HepG2 (cell line): Measurements from ENCODE around the gene SELENOV. TPM values are rescaled to one million over a fixed set of nuclear protein-coding genes. Genes with fewer than 3 reads are reported as not detected.

ENCODE experiments used
- ATAC-seq: fragments of 200-7000 bp; cut with Tn5 transposase; 3 replicates; pipeline ENCODE4 v1.9.1; 2020; ENCODE audit warnings: mild to moderate bottlenecking, moderate library complexity
- BruUV-seq: library from RNA; stranded (reverse); fragments of 400-500 nt; replicated peaks from 2 replicates; lab custom pipeline; 2021; lab: Mats Ljungman, UMichigan
- CTCF ChIA-PET: fragments of 300-600 bp; formaldehyde crosslinking; extraction: SDS; loops from one replicate; lab custom pipeline; 2021; ENCODE audit warnings: low total read pairs, inconsistent platforms, low intra/inter-chr PET ratio; lab: Yijun Ruan, JAX
- POLR2A ChIA-PET: fragments of 350-600 bp; sonication (Branson Sonifier 250); formaldehyde crosslinking; loops from one replicate; lab custom pipeline; 2020; ENCODE audit warnings: antibody characterized with exemption, inconsistent platforms; lab: Yijun Ruan, JAX
- DNase-seq: peaks from one replicate; pipeline ENCODE4 v3.0.0-alpha.2; 2015; ENCODE audit warnings: low spot score
- FAIRE-seq: peaks from 3 replicates; lab custom pipeline; 2011; peaks lifted over from hg19 to GRCh38; lab: Jason Lieb, UNC
- H2AFZ ChIP-seq: one replicate; pipeline ENCODE4 v1.6.1; 2011; ENCODE audit warnings: low read length, inconsistent platforms
- H3K27ac ChIP-seq: fragments of 300-600 bp; 3 replicates; pipeline ENCODE4 v1.8.0; 2011; ENCODE audit warnings: mixed run types, mild to moderate bottlenecking, mixed read lengths, low read length, inconsistent platforms; ENCODE audit not compliant: insufficient read depth; ENCODE audit errors: extremely low read length
- H3K27me3 ChIP-seq, 2 experiments: fragments of 200-600 bp in 1 of 2; 2 replicates in 1 of 2; 3 replicates in 1 of 2; pipeline versions ENCODE4 v1.6.0 to v1.8.0; 2011; ENCODE audit warnings: low read length in 2 of 2, mild to moderate bottlenecking in 2 of 2, moderate library complexity in 2 of 2, inconsistent platforms in 1 of 2; ENCODE audit not compliant: insufficient read depth in 2 of 2, control insufficient read depth in 1 of 2
- H3K36me3 ChIP-seq, 2 experiments: fragments of 200-600 bp in 1 of 2; replicated peaks in 1 of 2; 2 replicates in 1 of 2; 3 replicates in 1 of 2; pipeline versions ENCODE4 v1.5.1 to v1.8.0; 2011; ENCODE audit warnings: low read length in 2 of 2, inconsistent platforms in 1 of 2; ENCODE audit not compliant: insufficient read depth in 2 of 2, control insufficient read depth in 1 of 2
- H3K4me1 ChIP-seq: 2 replicates; pipeline ENCODE4 v1.5.1; 2012; ENCODE audit warnings: low read length, inconsistent platforms; ENCODE audit not compliant: insufficient read depth
- H3K4me2 ChIP-seq: 2 replicates; pipeline ENCODE4 v1.6.0; 2011; ENCODE audit warnings: low read depth, low read length, inconsistent platforms
- H3K4me3 ChIP-seq, 3 experiments: fragments of 200-600 bp in 1 of 3; sonication (generic), shearing (Covaris generic) in 1 of 3; replicated peaks in 1 of 3; 2 replicates each; pipeline ENCODE4 v1.5.1; 2011 to 2016; ENCODE audit warnings: low read length in 3 of 3, inconsistent platforms in 2 of 3, low read depth in 2 of 3, mild to moderate bottlenecking in 2 of 3, control low read depth in 1 of 3, mixed read lengths in 1 of 3; ENCODE audit not compliant: insufficient read depth in 1 of 3
- H3K79me2 ChIP-seq: one replicate; pipeline ENCODE4 v1.6.1; 2011; ENCODE audit warnings: low read length, inconsistent platforms; ENCODE audit not compliant: insufficient read depth
- H3K9ac ChIP-seq: 2 replicates; pipeline ENCODE4 v1.6.0; 2011; ENCODE audit warnings: mild to moderate bottlenecking, low read depth, low read length, inconsistent platforms; ENCODE audit not compliant: insufficient read depth
- H3K9me3 ChIP-seq: 2 replicates; pipeline ENCODE4 v1.5.1; 2012; ENCODE audit warnings: mild to moderate bottlenecking, low read length
- H4K20me1 ChIP-seq: 2 replicates; pipeline ENCODE4 v1.6.0; 2011; ENCODE audit warnings: inconsistent platforms, mild to moderate bottlenecking, low read length, moderate library complexity; ENCODE audit not compliant: insufficient read depth
- FOXA3 ChIP-seq: IDR thresholded peaks from 2 replicates; pipeline ENCODE4 v1.6.1; 2016; ENCODE audit warnings: missing genetic modification reagents, missing compliant biosample characterization
- HDAC1 ChIP-seq: sonication (generic); formaldehyde crosslinking; IDR thresholded peaks from 2 replicates; pipeline ENCODE4 v1.5.1; 2020; ENCODE audit warnings: mild to moderate bottlenecking, missing genetic modification reagents
- KLF16 ChIP-seq, 2 experiments: sonication (generic) in 1 of 2; formaldehyde crosslinking in 1 of 2; IDR thresholded peaks; 2 replicates each; pipeline versions ENCODE4 v1.6.1 to v1.8.0; 2016 to 2023; ENCODE audit warnings: missing genetic modification reagents in 2 of 2, missing compliant biosample characterization in 1 of 2
- MEIS2 ChIP-seq: sonication (generic); formaldehyde crosslinking; IDR thresholded peaks from 2 replicates; pipeline ENCODE4 v1.9.0; 2021; ENCODE audit warnings: mild to moderate bottlenecking, missing genetic modification reagents
- MIER2 ChIP-seq: IDR thresholded peaks from 2 replicates; pipeline ENCODE4 v1.6.1; 2016; ENCODE audit warnings: missing biosample characterization, missing genetic modification reagents
- RAD21 ChIP-seq: fragments of 450-650 bp; formaldehyde crosslinking; IDR thresholded peaks from 2 replicates; pipeline ENCODE4 v1.5.0; 2020; ENCODE audit warnings: mild to moderate bottlenecking
- RXRB ChIP-seq: IDR thresholded peaks from 2 replicates; pipeline ENCODE4 v1.6.1; 2016; ENCODE audit warnings: borderline replicate concordance, missing genetic modification reagents, missing compliant biosample characterization
- ZNF10 ChIP-seq: sonication (generic); formaldehyde crosslinking; IDR thresholded peaks from 2 replicates; pipeline ENCODE4 v1.4.0; 2020; ENCODE audit warnings: mild to moderate bottlenecking, low read depth, missing genetic modification reagents, borderline replicate concordance
- ZNF224 ChIP-seq: sonication (generic); formaldehyde crosslinking; IDR thresholded peaks from 2 replicates; pipeline ENCODE4 v1.5.0; 2020; ENCODE audit warnings: mild to moderate bottlenecking, missing genetic modification reagents
- ZNF441 ChIP-seq: sonication (generic); formaldehyde crosslinking; IDR thresholded peaks from 2 replicates; pipeline ENCODE4 v1.7.0; 2021; ENCODE audit warnings: missing genetic modification reagents, borderline replicate concordance
- ZNF460 ChIP-seq: sonication (generic); formaldehyde crosslinking; IDR thresholded peaks from 2 replicates; pipeline ENCODE4 v1.5.1; 2020; ENCODE audit warnings: missing genetic modification reagents, mild to moderate bottlenecking, borderline replicate concordance
- ZNF646 ChIP-seq: sonication (generic); formaldehyde crosslinking; IDR thresholded peaks from 2 replicates; pipeline ENCODE4 v1.9.0; 2021; ENCODE audit warnings: mild to moderate bottlenecking, missing genetic modification reagents
- ZNF777 ChIP-seq: sonication (generic); formaldehyde crosslinking; IDR thresholded peaks from 2 replicates; pipeline ENCODE4 v1.4.0; 2020; ENCODE audit warnings: missing genetic modification reagents
- ZNF83 ChIP-seq: sonication (generic); formaldehyde crosslinking; IDR thresholded peaks from 2 replicates; pipeline ENCODE4 v1.4.0; 2020; ENCODE audit warnings: missing genetic modification reagents, mild to moderate bottlenecking, borderline replicate concordance
- WGBS: methylation state at CpG from one replicate; pipeline ENCODE4 v1.1.6; 2017; ENCODE audit warnings: low lambda C conversion rate; 5-methylcytosine and 5-hydroxymethylcytosine counted together
- in situ Hi-C: cut with HindIII; loops from 2 replicates; pipeline ENCODE4 v1.10.0; 2017; ENCODE audit warnings: low pct_unique_long_range_greater_than_20kb; ENCODE audit not compliant: extremely low pct_ligation_motif_present
- intact Hi-C: fragments of 100-400 bp; cut with micrococcal nuclease; formaldehyde crosslinking; loops from one replicate; pipeline ENCODE4 v1.10.0; 2022; ENCODE audit not compliant: unreplicated experiment
- polyA plus RNA-seq, 8 experiments: library from polyadenylated mRNA; depleted of rRNA in 3 of 8; stranded (reverse) in 7 of 8; unstranded in 1 of 8; fragments of >200 nt; fragmentation: Illumina TruSeq in 4 of 8; extraction: Trizol in 4 of 8; gene quantifications; 2 replicates each; pipeline versions ENCODE4 v1.2.1 to v1.2.3, GENCODE V29; 2011 to 2016; ENCODE audit warnings: low read depth in 4 of 8, missing spikeins in 1 of 8, mixed read lengths in 1 of 8; ENCODE audit not compliant: insufficient read depth in 1 of 8
- total RNA-seq, 5 experiments: library from RNA; depleted of rRNA; stranded (reverse); fragments of >200 nt; fragmentation: Illumina TruSeq; extraction: Trizol; gene quantifications; 2 replicates each; pipeline ENCODE4 v1.2.3, GENCODE V29; 2016; ENCODE audit warnings: low read depth in 1 of 5

The SELENOV gene
- total and polyA plus RNA-seq, 2 of the 13 experiments (the other 11 are each of a cell fraction or from before 2014, with no cell fraction given) = not detected

- TF ChIP-seq RXRB (CRISPR knock-in tag) = 0 out of 2 replicates have a peak, but pooled peaks have one; percentile 17
- no peak for TF ChIP-seq ZNF224 (CRISPR knock-in tag)
- no peak for TF ChIP-seq FOXA3
- TF ChIP-seq ZNF460 (CRISPR knock-in tag) = no peak
Measured at GRCh38 chr19:39497701-39497995, 17.3 kb upstream of the SELENOV start (continued).

- peak; percentile 79 for ATAC-seq
- Histone ChIP-seq H3K9me3 (no peaks in the 10 kb centered on the region), H3K4me3 (peak overlapping the region; percentile 24 to 64 (median 41); a peak in 5 of 6 replicates), H4K20me1 (no peaks in the 10 kb centered on the region), H3K27me3 (peaks cover 5 to 38% of the 10 kb centered on the region in 2 experiments; a peak in 4 of 5 replicates), H3K4me1 (peaks cover 28% of the 10 kb centered on the region), H3K4me2 (peak overlapping the region; percentile 89), H3K79me2 (no peaks in the 10 kb centered on the region), H3K36me3 (no peaks in the 10 kb centered on the region), H3K9ac (0 out of 2 replicates have a peak overlapping the region, but pooled peaks have one; percentile 0), H2AFZ (peak overlapping the region; percentile 71), H3K27ac (no peak overlapping the region)
- FAIRE-seq = no peak
- peak; percentile 36 for DNase-seq
- in situ Hi-C loops = loop anchor here (5.0 kb wide), 1 partner anchor 34 kb away; the partner anchor contains the start of gene EID2B
- CTCF ChIA-PET = interaction anchor here (0.8 kb wide), 2 partner anchors 34 to 42 kb away, joined by 3 read pairs; partner anchors contain the start of gene EID2B
- POLR2A ChIA-PET = interaction anchor here (0.8 kb wide), 1 partner anchor 62 kb away, joined by 4 read pairs; the partner anchor contains the start of gene RPS16
- BruUV-seq = no TSS peak
- 1% methylated on average over 17 of the region's 40 CpGs for WGBS
- intact Hi-C loops = no loop called here
- TF ChIP-seq MIER2 (no peak), ZNF441 (CRISPR knock-in tag) (0 out of 2 replicates have a peak, but pooled peaks have one; percentile 44), HDAC1 (0 out of 2 replicates have a peak, but pooled peaks have one; percentile 44), MEIS2 (CRISPR knock-in tag) (0 out of 2 replicates have a peak, but pooled peaks have one; percentile 16), RAD21 (CRISPR knock-in tag) (peak; percentile 65), ZNF646 (CRISPR knock-in tag) (peak; percentile 84; the same call in 1 of the 2 replicates), ZNF83 (CRISPR knock-in tag) (no peak), KLF16 (CRISPR knock-in tag; IDR thresholded peaks at IDR 0.05) (0 out of 4 replicates have a peak, but pooled peaks of 1 of the 2 experiments have one; percentile 42), ZNF10 (CRISPR knock-in tag) (no peak), ZNF777 (CRISPR knock-in tag) (peak; percentile 34; the same call in 1 of the 2 replicates)
Measured at GRCh38 chr19:39497996-39498797, 16.7 kb upstream of the SELENOV start.
